Suprapubic skin (tissue), 4 donors: ENCODE measurements around the gene PLK5. TPM values are rescaled to one million over a fixed set of nuclear protein-coding genes. Genes with fewer than 3 reads are reported as not detected.

Experiments used
- DNase-seq, 2 donors: peaks; one replicate each; pipeline ENCODE4 v3.0.0-alpha.2; 2019; ENCODE audit warnings: low spot score in 2 of 2
- H3K27ac ChIP-seq: fragments of 200-600 bp; sonication (generic); one replicate; pipeline ENCODE4 v1.5.1; 2019
- H3K27me3 ChIP-seq: fragments of 200-600 bp; sonication (generic); one replicate; pipeline ENCODE4 v1.5.1; 2019
- H3K36me3 ChIP-seq: fragments of 200-600 bp; sonication (generic); one replicate; pipeline ENCODE4 v1.5.1; 2019
- H3K4me1 ChIP-seq: fragments of 200-600 bp; sonication (generic); one replicate; pipeline ENCODE4 v1.5.1; 2019
- H3K4me3 ChIP-seq: fragments of 200-600 bp; sonication (generic); one replicate; pipeline ENCODE4 v1.5.1; 2019; ENCODE audit warnings: mild to moderate bottlenecking
- H3K9me3 ChIP-seq: fragments of 200-600 bp; sonication (generic); one replicate; pipeline ENCODE4 v1.5.1; 2019
- CTCF ChIP-seq, 2 donors: fragments of 200-600 bp in 1 of 2; fragments of 450-650 bp in 1 of 2; sonication (generic) in 1 of 2; IDR thresholded peaks; one replicate each; pipeline ENCODE4 v1.5.1; 2016 to 2019; ENCODE audit warnings: antibody characterized with exemption in 2 of 2, mild to moderate bottlenecking in 1 of 2, moderate library complexity in 1 of 2
- EP300 ChIP-seq: sonication (generic); formaldehyde crosslinking; IDR thresholded peaks from one replicate; pipeline ENCODE4 v1.6.1; 2017; ENCODE audit warnings: antibody characterized with exemption
- POLR2A ChIP-seq, 2 donors: fragments of 450-650 bp; IDR thresholded peaks; one replicate each; pipeline ENCODE4 v1.6.1; 2017; ENCODE audit warnings: antibody characterized with exemption in 2 of 2, mild to moderate bottlenecking in 2 of 2, moderate library complexity in 2 of 2
- POLR2AphosphoS5 ChIP-seq, 3 donors: sonication (generic); formaldehyde crosslinking; IDR thresholded peaks; one replicate each; pipeline ENCODE4 v1.6.1; 2017; ENCODE audit warnings: antibody characterized with exemption in 3 of 3
- WGBS: methylation state at CpG from one replicate; pipeline ENCODE4 v1.1.5; 2018; 5-methylcytosine and 5-hydroxymethylcytosine counted together
- total RNA-seq, 4 donors: library from RNA; depleted of rRNA; stranded (reverse); fragments of >200 nt; gene quantifications; one replicate each; pipeline ENCODE4 v1.1.0, GENCODE V29; 2016

PLK5 gene
- total RNA-seq, 4 donors from 2014 or later: 0.23 to 1.2 TPM; not detected in 2

GRCh38 chr19:1576242-1577089 is 52.6 kb downstream of the PLK5 start:
- Histone ChIP-seq H3K27ac (no peak overlapping the region), H3K27me3 (no peaks in the 10 kb centered on the region), H3K36me3 (peaks cover 51% of the 10 kb centered on the region), H3K4me1 (no peaks in the 10 kb centered on the region), H3K4me3 (no peak overlapping the region), H3K9me3 (no peaks in the 10 kb centered on the region)
- 90% methylated on average over 10 of the region's 30 CpGs for WGBS
- no peak for DNase-seq
- no peak for TF ChIP-seq EP300
- no peak for TF ChIP-seq POLR2AphosphoS5 (IDR thresholded peaks at IDR 0.05)
- TF ChIP-seq CTCF (IDR thresholded peaks at IDR 0.05): no peak
- TF ChIP-seq POLR2A (IDR thresholded peaks at IDR 0.05): no peak

GRCh38 chr19:1577090-1577928 is 53.4 kb downstream of the PLK5 start:
- H3K4me1 ChIP-seq: no peaks in the 10 kb centered on the region
- H3K9me3 ChIP-seq: no peaks in the 10 kb centered on the region
- 79% methylated on average over 27 of the region's 41 CpGs for WGBS
- DNase-seq: no peak
- H3K4me3 ChIP-seq: no peak overlapping the region
- no peak for TF ChIP-seq CTCF (IDR thresholded peaks at IDR 0.05)
- TF ChIP-seq POLR2AphosphoS5 (IDR thresholded peaks at IDR 0.05): no peak
- TF ChIP-seq EP300: no peak
- TF ChIP-seq POLR2A (IDR thresholded peaks at IDR 0.05): no peak
- no peaks in the 10 kb centered on the region for H3K27me3 ChIP-seq
- no peak overlapping the region for H3K27ac ChIP-seq
- peaks cover 60% of the 10 kb centered on the region for H3K36me3 ChIP-seq

GRCh38 chr19:1577929-1578618 is 54.2 kb downstream of the PLK5 start:
- Histone ChIP-seq H3K27me3 (no peaks in the 10 kb centered on the region), H3K27ac (no peak overlapping the region), H3K4me1 (no peaks in the 10 kb centered on the region), H3K9me3 (no peaks in the 10 kb centered on the region), H3K36me3 (peaks cover 67% of the 10 kb centered on the region), H3K4me3 (no peak overlapping the region)
- no peak for DNase-seq
- WGBS: 91% methylated on average over 44 of the region's 49 CpGs
- TF ChIP-seq EP300: no peak
- TF ChIP-seq POLR2A (IDR thresholded peaks at IDR 0.05): no peak
- TF ChIP-seq POLR2AphosphoS5 (IDR thresholded peaks at IDR 0.05): no peak
- no peak for TF ChIP-seq CTCF (IDR thresholded peaks at IDR 0.05)

- DNase-seq: no peak
- Histone ChIP-seq H3K27me3 (no peaks in the 10 kb centered on the region), H3K36me3 (peaks cover 77% of the 10 kb centered on the region), H3K4me3 (no peak overlapping the region), H3K4me1 (no peaks in the 10 kb centered on the region), H3K27ac (no peak overlapping the region), H3K9me3 (no peaks in the 10 kb centered on the region)
- TF ChIP-seq POLR2AphosphoS5 (IDR thresholded peaks at IDR 0.05) (no peak), EP300 (no peak), POLR2A (IDR thresholded peaks at IDR 0.05) (no peak), CTCF (IDR thresholded peaks at IDR 0.05) (no peak)
- WGBS: 96% methylated on average over 20 of the region's 20 CpGs
Observed at GRCh38 chr19:1579222-1579621, 55.3 kb downstream of the PLK5 start.
